ENCODE data around the gene DNAAF9.

Gene DNAAF9

DNA sequence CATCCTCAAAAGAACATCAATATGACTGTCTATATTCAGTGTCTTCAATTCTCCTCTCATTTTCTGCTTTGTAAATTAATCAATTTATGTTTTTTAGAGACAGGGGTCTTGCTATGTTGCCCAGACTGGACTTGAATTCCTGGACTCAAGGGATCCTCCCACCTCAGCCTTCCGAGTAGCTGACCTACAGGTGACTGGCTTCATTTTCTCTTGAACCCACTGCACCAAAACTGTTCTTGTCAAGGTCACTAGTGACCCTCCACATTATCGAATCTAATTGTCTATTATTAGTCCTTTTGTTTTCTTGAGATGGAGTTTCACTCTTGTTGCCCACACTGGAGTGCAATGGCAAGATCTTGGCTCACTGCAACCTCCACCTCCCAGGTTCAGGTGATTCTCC, 3.7 kb downstream of the DNAAF9 start:
- no peaks in the 10 kb centered on the region for H3K36me3 ChIP-seq (replicated peaks)
- DNase-seq: no peak
- in situ Hi-C loops (cut with HindIII; ENCODE audit: low pct_ligation_motif_present, low sequenced_read_pairs): no loop called here

DNA sequence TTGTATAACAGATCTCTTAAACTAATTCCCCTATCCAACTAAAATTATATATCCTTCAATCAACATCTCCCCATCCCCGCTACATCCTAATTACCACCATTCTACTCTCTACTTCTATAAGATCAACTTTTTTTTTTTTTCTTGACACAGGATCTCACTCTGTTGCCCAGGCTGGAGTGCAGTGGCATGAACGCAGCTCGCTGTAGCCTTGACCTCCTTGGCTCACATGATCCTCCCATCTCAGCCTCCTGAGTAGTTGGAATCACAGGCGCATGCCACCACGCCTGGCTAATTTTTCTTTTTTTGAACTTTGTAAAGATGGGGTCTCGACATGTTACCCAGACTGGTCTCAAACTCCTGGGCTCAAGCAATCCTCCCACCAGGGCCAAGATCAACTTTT, 5.0 kb downstream of the DNAAF9 start:
- Histone ChIP-seq H3K27ac (no peak overlapping the region), H3K36me3 (replicated peaks) (no peaks in the 10 kb centered on the region), H3K4me3 (ENCODE audit: low read depth, low read length) (no peak overlapping the region), H3K27me3 (replicated peaks) (no peaks in the 10 kb centered on the region)
- DNase-seq: no peak
- no peak for TF ChIP-seq CTCF (IDR thresholded peaks at IDR 0.05; ENCODE audit: low read depth, low read length, missing control alignments)
- in situ Hi-C loops (cut with HindIII; ENCODE audit: low pct_ligation_motif_present, low sequenced_read_pairs): no loop called here

More for the DNA sequence above, 3.7 kb downstream of the DNAAF9 start:
- TF ChIP-seq CTCF (IDR thresholded peaks at IDR 0.05; ENCODE audit: low read depth, low read length, missing control alignments): no peak
- no peaks in the 10 kb centered on the region for H3K27me3 ChIP-seq (replicated peaks)
- no peak overlapping the region for H3K4me3 ChIP-seq (ENCODE audit: low read depth, low read length)
- H3K27ac ChIP-seq: no peak overlapping the region

DNA sequence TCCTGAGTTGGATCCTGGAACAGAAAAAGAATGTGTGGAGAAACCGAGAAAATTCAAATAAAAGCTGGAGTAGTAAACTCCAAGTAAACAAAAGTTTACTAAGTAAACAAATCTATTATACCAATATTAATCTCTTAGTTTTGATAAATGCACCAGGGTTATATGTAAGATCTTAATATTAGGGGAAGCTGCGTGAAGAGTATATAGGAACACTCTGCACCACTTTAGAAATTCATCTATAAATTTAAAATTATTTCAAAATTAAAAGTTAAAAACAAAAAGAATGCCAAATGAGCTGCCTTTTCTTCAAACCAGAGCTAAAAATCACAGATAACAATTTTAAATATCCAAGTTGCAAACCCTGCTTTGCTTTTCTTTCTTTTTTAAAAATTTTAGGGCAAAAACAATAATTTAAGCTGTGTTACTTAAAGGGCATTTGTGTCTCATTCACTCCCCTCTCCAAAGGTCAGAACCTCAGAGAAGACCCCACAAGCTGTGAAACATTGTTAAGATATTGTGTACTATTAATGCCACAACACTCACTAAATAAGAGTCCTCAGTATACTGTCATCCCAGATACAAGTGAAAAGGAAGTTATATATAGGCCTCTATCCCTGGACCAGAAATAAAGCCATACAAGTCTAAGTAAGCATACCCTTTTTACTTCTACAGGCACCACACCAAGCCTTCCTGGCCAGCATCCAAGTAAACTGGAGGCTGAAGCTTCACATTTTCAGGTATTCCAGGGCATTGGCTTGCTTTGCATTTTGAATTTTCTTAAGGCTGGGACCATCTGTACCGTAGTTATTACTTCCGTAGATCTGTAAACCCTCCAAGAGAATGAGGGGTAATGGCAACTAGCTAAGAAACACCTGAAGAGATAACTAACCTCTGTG, 7.0 kb downstream of the DNAAF9 start:
- Histone ChIP-seq H3K27ac (no peak overlapping the region), H3K4me3 (ENCODE audit: low read depth, low read length) (no peak overlapping the region), H3K27me3 (replicated peaks) (no peaks in the 10 kb centered on the region), H3K36me3 (replicated peaks) (no peaks in the 10 kb centered on the region)
- TF ChIP-seq CTCF (IDR thresholded peaks at IDR 0.05; ENCODE audit: low read depth, low read length, missing control alignments): no peak
- in situ Hi-C loops (cut with HindIII; ENCODE audit: low pct_ligation_motif_present, low sequenced_read_pairs): no loop called here
- no peak for DNase-seq

GRCh38 chr20:3398681-3399252, 8.7 kb downstream of the DNAAF9 start:
- TF ChIP-seq CTCF (IDR thresholded peaks at IDR 0.05; ENCODE audit: low read depth, low read length, missing control alignments): no peak
- DNase-seq: peak; percentile 16
- no peak overlapping the region for H3K4me3 ChIP-seq (ENCODE audit: low read depth, low read length)
- in situ Hi-C loops (cut with HindIII; ENCODE audit: low pct_ligation_motif_present, low sequenced_read_pairs): no loop called here
- H3K27ac ChIP-seq: no peak overlapping the region
- no peaks in the 10 kb centered on the region for H3K27me3 ChIP-seq (replicated peaks)
- H3K36me3 ChIP-seq (replicated peaks): no peaks in the 10 kb centered on the region

GRCh38 chr20:3396492-3396891, 11.0 kb downstream of the DNAAF9 start:
- no peaks in the 10 kb centered on the region for H3K36me3 ChIP-seq (replicated peaks)
- TF ChIP-seq CTCF (IDR thresholded peaks at IDR 0.05; ENCODE audit: low read depth, low read length, missing control alignments): no peak
- in situ Hi-C loops (cut with HindIII; ENCODE audit: low pct_ligation_motif_present, low sequenced_read_pairs): no loop called here

More at GRCh38 chr20:3396492-3396891, 11.0 kb downstream of the DNAAF9 start:
- Histone ChIP-seq H3K27ac (no peak overlapping the region), H3K4me3 (ENCODE audit: low read depth, low read length) (no peak overlapping the region), H3K27me3 (replicated peaks) (no peaks in the 10 kb centered on the region)
- DNase-seq: no peak

Measured in brain microvascular endothelial cell (primary cell).